ENCODE data around the gene KRTAP5-3. TPM values are rescaled to one million over a fixed set of nuclear protein-coding genes. Genes with fewer than 3 reads are reported as not detected.
A peak's percentile ranks its signal among the peaks of the same experiment; 100 is the strongest.

Gene KRTAP5-3
- total RNA-seq, 1 experiment from 2014 or later = not detected

- Histone ChIP-seq H2AFZ (ENCODE audit: low read length) (no peak overlapping the region), H3K23me2 (ENCODE audit: insufficient read length, low read depth, low read length, poor library complexity, severe bottlenecking) (no peaks in the 10 kb centered on the region)
- no CpG with 5 or more reads among the region's 34 CpGs for WGBS (ENCODE audit: extremely low coverage, insufficient read length, low lambda C conversion rate)
Observed at GRCh38 chr11:1652771-1653540, 44.7 kb upstream of the KRTAP5-3 start.

More at GRCh38 chr11:1652771-1653540, 44.7 kb upstream of the KRTAP5-3 start:
- no peak overlapping the region for H4K5ac ChIP-seq (ENCODE audit: insufficient read length, low read depth, low read length)
- no peaks in the 10 kb centered on the region for H3K4me1 ChIP-seq (ENCODE audit: insufficient read depth, low read length)
- H3T11ph ChIP-seq (ENCODE audit: low read length) = no peak overlapping the region
- peak; percentile 98 for TF ChIP-seq CTCF (conservative IDR thresholded peaks at IDR 0.05)
- peak; percentile 76 for DNase-seq
- Mint-ChIP-seq H3K4me3 (no peak overlapping the region), H3K27ac (no peak overlapping the region), H3K27me3 (ENCODE audit: low read depth) (peaks cover 43% of the 10 kb centered on the region), H3K4me1 (peaks cover 4 to 9% of the 10 kb centered on the region in 2 experiments; a peak in 3 of 4 replicates), H3K9me3 (peaks cover 0 to under 1% of the 10 kb centered on the region in 2 experiments; a peak in 1 of 5 replicates), H3K36me3 (ENCODE audit: insufficient read depth in 1 of 3, low read depth in 3 of 3) (no peaks in the 10 kb centered on the region)
- no peaks in the 10 kb centered on the region for H3K9me3 ChIP-seq (ENCODE audit: control insufficient read depth, low read depth, low read length)
- H2BK12ac ChIP-seq (ENCODE audit: insufficient read length, low read depth, low read length) = no peak overlapping the region
- H3K23ac ChIP-seq (ENCODE audit: insufficient read length, low read depth, low read length) = no peak overlapping the region
- H4K8ac ChIP-seq (replicated peaks; ENCODE audit: insufficient read length, low read depth, low read length) = no peak overlapping the region
- no peaks in the 10 kb centered on the region for H4K20me1 ChIP-seq (ENCODE audit: control insufficient read depth, insufficient read depth, insufficient read length)
- H2BK120ac ChIP-seq (ENCODE audit: low read depth, low read length, poor library complexity, severe bottlenecking) = no peak overlapping the region
- no peak overlapping the region for H3K9ac ChIP-seq (ENCODE audit: extremely low read depth, insufficient read length, low read length)
- H3K14ac ChIP-seq (ENCODE audit: insufficient read depth, low read length) = no peak overlapping the region; the same call in 1 of the 2 replicates
- H3K4me2 ChIP-seq (ENCODE audit: insufficient read depth, insufficient read length, low read length) = peak overlapping the region; percentile 7
- H3K27ac ChIP-seq (ENCODE audit: insufficient read length, low read depth, low read length) = no peak overlapping the region
- no peaks in the 10 kb centered on the region for H3K79me1 ChIP-seq (ENCODE audit: insufficient read depth, low read depth, low read length, poor library complexity, severe bottlenecking)
- H4K91ac ChIP-seq (ENCODE audit: insufficient read length, low read depth, low read length) = no peak overlapping the region
- H2BK5ac ChIP-seq (ENCODE audit: insufficient read length, low read length) = no peak overlapping the region
- no peak overlapping the region; the same call in 1 of the 2 replicates for H2BK15ac ChIP-seq (ENCODE audit: low read depth, low read length)
- H2BK20ac ChIP-seq (ENCODE audit: low read depth, low read length, poor library complexity, severe bottlenecking) = no peak overlapping the region
- no peaks in the 10 kb centered on the region; the same call in 1 of the 2 replicates for H3K27me3 ChIP-seq (ENCODE audit: insufficient read depth, low read length)
- no peaks in the 10 kb centered on the region for H3K79me2 ChIP-seq (ENCODE audit: insufficient read depth, low read length)
- no peak overlapping the region for H2AK5ac ChIP-seq (ENCODE audit: insufficient read length, low read length)
- no peak overlapping the region for H3K4ac ChIP-seq (ENCODE audit: low read depth, low read length)
- H3K56ac ChIP-seq (ENCODE audit: insufficient read length, low read depth, low read length) = no peak overlapping the region
- H3K18ac ChIP-seq (ENCODE audit: insufficient read length, low read depth, low read length) = no peak overlapping the region
